HepG2 (cell line): ENCODE data around the gene CHMP1B. TPM values are rescaled to one million over a fixed set of nuclear protein-coding genes. Genes with fewer than 3 reads are reported as not detected.

Experiments used
- NR2F6 ChIP-seq, 2 experiments: IDR thresholded peaks; 2 replicates each; pipeline ENCODE4 v1.6.1; 2016; ENCODE audit warnings: antibody characterized with exemption in 1 of 2, mild to moderate bottlenecking in 1 of 2
- REPIN1 ChIP-seq: sonication (generic); formaldehyde crosslinking; IDR thresholded peaks from 2 replicates; pipeline ENCODE4 v1.8.0; 2022; ENCODE audit warnings: missing genetic modification reagents, low read depth, mild to moderate bottlenecking, borderline replicate concordance
- SIX4 ChIP-seq: sonication (generic); formaldehyde crosslinking; IDR thresholded peaks from 2 replicates; pipeline ENCODE4 v1.4.0; 2020; ENCODE audit warnings: missing genetic modification reagents
- SSRP1 ChIP-seq: IDR thresholded peaks from 2 replicates; pipeline ENCODE4 v1.6.1; 2016; ENCODE audit warnings: control low read depth
- ZBTB42 ChIP-seq: sonication (generic); formaldehyde crosslinking; IDR thresholded peaks from 2 replicates; pipeline ENCODE4 v1.5.0; 2020; ENCODE audit warnings: mild to moderate bottlenecking, missing genetic modification reagents
- ZNF263 ChIP-seq: sonication (generic); formaldehyde crosslinking; IDR thresholded peaks from 2 replicates; pipeline ENCODE4 v1.4.0; 2020; ENCODE audit warnings: missing genetic modification reagents
- ZNF460 ChIP-seq: sonication (generic); formaldehyde crosslinking; IDR thresholded peaks from 2 replicates; pipeline ENCODE4 v1.5.1; 2020; ENCODE audit warnings: missing genetic modification reagents, mild to moderate bottlenecking, borderline replicate concordance
- polyA plus RNA-seq, 8 experiments: library from polyadenylated mRNA; depleted of rRNA in 3 of 8; stranded (reverse) in 7 of 8; unstranded in 1 of 8; fragments of >200 nt; fragmentation: Illumina TruSeq in 4 of 8; extraction: Trizol in 4 of 8; gene quantifications; 2 replicates each; pipeline versions ENCODE4 v1.2.1 to v1.2.3, GENCODE V29; 2011 to 2016; ENCODE audit warnings: low read depth in 4 of 8, missing spikeins in 1 of 8, mixed read lengths in 1 of 8; ENCODE audit not compliant: insufficient read depth in 1 of 8
- total RNA-seq, 5 experiments: library from RNA; depleted of rRNA; stranded (reverse); fragments of >200 nt; fragmentation: Illumina TruSeq; extraction: Trizol; gene quantifications; 2 replicates each; pipeline ENCODE4 v1.2.3, GENCODE V29; 2016; ENCODE audit warnings: low read depth in 1 of 5
- TF ChIP-seq, protein P1 (sequence below): sonication (generic); formaldehyde crosslinking; IDR thresholded peaks from 2 replicates; pipeline ENCODE4 v1.4.0; 2020; ENCODE audit warnings: missing genetic modification reagents, borderline replicate concordance
- TF ChIP-seq, protein P2 (sequence below): sonication (generic); formaldehyde crosslinking; conservative IDR thresholded peaks from 2 replicates; pipeline ENCODE4 v1.4.0; 2020; ENCODE audit warnings: missing genetic modification reagents

Gene CHMP1B
- total and polyA plus RNA-seq, 2 of the 13 experiments (the other 11 are each of a cell fraction or from before 2014, with no cell fraction given), result 18.8 to 20.2 TPM

DNA sequence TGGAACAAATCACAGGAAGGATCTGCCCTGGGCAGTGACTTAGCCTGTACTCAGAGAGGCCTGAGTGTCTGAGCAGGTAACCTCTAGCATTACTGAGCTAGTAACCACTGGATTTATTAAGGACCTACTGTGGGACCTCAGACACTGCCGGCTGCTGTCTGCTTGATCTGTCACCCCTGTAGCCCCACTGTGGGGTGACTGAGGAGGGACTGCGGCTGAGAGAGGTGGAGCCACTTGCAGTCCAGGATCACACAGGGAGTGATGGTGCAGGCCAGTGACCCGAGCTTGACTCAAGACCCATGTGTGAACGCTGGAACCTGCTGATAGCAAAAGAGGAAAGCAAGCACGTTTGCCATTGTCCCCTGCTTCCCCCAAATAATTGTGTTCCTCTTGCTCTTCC lies 15.6 kb downstream of the CHMP1B start (continued):
- TF ChIP-seq, protein P1, sequence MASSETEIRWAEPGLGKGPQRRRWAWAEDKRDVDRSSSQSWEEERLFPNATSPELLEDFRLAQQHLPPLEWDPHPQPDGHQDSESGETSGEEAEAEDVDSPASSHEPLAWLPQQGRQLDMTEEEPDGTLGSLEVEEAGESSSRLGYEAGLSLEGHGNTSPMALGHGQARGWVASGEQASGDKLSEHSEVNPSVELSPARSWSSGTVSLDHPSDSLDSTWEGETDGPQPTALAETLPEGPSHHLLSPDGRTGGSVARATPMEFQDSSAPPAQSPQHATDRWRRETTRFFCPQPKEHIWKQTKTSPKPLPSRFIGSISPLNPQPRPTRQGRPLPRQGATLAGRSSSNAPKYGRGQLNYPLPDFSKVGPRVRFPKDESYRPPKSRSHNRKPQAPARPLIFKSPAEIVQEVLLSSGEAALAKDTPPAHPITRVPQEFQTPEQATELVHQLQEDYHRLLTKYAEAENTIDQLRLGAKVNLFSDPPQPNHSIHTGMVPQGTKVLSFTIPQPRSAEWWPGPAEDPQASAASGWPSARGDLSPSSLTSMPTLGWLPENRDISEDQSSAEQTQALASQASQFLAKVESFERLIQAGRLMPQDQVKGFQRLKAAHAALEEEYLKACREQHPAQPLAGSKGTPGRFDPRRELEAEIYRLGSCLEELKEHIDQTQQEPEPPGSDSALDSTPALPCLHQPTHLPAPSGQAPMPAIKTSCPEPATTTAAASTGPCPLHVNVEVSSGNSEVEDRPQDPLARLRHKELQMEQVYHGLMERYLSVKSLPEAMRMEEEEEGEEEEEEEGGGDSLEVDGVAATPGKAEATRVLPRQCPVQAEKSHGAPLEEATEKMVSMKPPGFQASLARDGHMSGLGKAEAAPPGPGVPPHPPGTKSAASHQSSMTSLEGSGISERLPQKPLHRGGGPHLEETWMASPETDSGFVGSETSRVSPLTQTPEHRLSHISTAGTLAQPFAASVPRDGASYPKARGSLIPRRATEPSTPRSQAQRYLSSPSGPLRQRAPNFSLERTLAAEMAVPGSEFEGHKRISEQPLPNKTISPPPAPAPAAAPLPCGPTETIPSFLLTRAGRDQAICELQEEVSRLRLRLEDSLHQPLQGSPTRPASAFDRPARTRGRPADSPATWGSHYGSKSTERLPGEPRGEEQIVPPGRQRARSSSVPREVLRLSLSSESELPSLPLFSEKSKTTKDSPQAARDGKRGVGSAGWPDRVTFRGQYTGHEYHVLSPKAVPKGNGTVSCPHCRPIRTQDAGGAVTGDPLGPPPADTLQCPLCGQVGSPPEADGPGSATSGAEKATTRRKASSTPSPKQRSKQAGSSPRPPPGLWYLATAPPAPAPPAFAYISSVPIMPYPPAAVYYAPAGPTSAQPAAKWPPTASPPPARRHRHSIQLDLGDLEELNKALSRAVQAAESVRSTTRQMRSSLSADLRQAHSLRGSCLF (CRISPR knock-in tag), result no peak
- TF ChIP-seq ZBTB42 (CRISPR knock-in tag) (no peak), REPIN1 (CRISPR knock-in tag) (no peak), SIX4 (CRISPR knock-in tag) (no peak), NR2F6 (IDR thresholded peaks at IDR 0.05) (no peak), NR2F6 (CRISPR knock-in tag; IDR thresholded peaks at IDR 0.05) (no peak), SSRP1 (CRISPR knock-in tag) (no peak), ZNF263 (no peak), ZNF460 (CRISPR knock-in tag) (no peak)
- TF ChIP-seq, protein P2, sequence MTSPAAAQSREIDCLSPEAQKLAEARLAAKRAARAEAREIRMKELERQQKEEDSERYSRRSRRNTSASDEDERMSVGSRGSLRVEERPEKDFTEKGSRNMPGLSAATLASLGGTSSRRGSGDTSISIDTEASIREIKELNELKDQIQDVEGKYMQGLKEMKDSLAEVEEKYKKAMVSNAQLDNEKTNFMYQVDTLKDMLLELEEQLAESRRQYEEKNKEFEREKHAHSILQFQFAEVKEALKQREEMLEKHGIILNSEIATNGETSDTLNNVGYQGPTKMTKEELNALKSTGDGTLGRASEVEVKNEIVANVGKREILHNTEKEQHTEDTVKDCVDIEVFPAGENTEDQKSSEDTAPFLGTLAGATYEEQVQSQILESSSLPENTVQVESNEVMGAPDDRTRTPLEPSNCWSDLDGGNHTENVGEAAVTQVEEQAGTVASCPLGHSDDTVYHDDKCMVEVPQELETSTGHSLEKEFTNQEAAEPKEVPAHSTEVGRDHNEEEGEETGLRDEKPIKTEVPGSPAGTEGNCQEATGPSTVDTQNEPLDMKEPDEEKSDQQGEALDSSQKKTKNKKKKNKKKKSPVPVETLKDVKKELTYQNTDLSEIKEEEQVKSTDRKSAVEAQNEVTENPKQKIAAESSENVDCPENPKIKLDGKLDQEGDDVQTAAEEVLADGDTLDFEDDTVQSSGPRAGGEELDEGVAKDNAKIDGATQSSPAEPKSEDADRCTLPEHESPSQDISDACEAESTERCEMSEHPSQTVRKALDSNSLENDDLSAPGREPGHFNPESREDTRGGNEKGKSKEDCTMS (CRISPR knock-in tag), result no peak
